ENCODE data around the gene NAA15.

DNA sequence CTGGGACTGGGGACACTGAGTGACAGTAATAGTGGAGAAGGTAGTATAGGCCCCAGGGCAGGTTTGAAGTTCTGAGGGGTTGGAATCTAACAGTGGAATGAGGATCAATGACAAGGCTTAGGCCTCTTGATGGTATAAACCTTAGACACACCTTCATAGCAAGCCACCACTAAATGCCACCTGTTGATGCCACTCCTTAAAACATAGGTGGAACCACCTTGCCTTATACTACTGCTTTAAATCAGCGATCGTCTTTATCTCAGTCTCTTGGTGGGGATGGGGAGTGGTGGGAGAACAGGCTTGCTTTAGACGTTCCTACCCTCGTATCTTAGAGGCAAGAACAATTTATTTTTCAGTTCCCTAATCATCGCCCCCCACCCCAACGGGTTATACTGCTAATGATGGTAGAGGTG, 153.8 kb downstream of the NAA15 start:
- TF ChIP-seq, protein P1, sequence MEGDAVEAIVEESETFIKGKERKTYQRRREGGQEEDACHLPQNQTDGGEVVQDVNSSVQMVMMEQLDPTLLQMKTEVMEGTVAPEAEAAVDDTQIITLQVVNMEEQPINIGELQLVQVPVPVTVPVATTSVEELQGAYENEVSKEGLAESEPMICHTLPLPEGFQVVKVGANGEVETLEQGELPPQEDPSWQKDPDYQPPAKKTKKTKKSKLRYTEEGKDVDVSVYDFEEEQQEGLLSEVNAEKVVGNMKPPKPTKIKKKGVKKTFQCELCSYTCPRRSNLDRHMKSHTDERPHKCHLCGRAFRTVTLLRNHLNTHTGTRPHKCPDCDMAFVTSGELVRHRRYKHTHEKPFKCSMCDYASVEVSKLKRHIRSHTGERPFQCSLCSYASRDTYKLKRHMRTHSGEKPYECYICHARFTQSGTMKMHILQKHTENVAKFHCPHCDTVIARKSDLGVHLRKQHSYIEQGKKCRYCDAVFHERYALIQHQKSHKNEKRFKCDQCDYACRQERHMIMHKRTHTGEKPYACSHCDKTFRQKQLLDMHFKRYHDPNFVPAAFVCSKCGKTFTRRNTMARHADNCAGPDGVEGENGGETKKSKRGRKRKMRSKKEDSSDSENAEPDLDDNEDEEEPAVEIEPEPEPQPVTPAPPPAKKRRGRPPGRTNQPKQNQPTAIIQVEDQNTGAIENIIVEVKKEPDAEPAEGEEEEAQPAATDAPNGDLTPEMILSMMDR (IDR thresholded peaks at IDR 0.05 in 4 of 5, conservative IDR thresholded peaks at IDR 0.05 in 1 of 5) = no peak
- TF ChIP-seq POLR2A (IDR thresholded peaks at IDR 0.05) = no peak

All from gastrocnemius medialis (tissue), 4 donors.